ENCODE measurements around the gene EGFR. TPM values are rescaled to one million over a fixed set of nuclear protein-coding genes. Genes with fewer than 3 reads are reported as not detected.

Gene EGFR
- total and polyA plus RNA-seq, 2 donors (not counting 1 experiment from before 2014, with no cell fraction given), result 55.3 to 62.8 TPM

DNA sequence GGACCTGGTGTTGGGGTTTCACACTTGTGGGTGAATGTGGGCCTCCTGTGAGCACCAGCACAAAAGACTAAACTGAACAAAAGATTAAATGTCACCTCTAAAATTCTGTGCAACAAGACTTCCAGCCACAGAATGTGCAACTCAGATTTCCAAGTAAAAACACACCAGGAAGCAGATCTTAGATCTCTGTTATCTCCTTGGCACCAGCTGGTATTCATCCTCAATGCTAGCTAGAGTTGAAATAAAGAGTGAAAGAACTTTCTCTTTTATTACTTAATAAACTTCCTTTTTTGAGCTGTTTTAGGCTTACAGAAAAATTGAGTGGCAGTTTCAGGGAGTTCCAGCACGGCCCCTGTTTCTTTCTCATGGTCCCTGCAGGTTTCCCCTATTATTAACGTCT is 40.2 kb downstream of the EGFR start:
- TF ChIP-seq EZH2 (IDR thresholded peaks at IDR 0.05; ENCODE audit: low read length, missing control alignments), result no peak
- TF ChIP-seq, protein P1, sequence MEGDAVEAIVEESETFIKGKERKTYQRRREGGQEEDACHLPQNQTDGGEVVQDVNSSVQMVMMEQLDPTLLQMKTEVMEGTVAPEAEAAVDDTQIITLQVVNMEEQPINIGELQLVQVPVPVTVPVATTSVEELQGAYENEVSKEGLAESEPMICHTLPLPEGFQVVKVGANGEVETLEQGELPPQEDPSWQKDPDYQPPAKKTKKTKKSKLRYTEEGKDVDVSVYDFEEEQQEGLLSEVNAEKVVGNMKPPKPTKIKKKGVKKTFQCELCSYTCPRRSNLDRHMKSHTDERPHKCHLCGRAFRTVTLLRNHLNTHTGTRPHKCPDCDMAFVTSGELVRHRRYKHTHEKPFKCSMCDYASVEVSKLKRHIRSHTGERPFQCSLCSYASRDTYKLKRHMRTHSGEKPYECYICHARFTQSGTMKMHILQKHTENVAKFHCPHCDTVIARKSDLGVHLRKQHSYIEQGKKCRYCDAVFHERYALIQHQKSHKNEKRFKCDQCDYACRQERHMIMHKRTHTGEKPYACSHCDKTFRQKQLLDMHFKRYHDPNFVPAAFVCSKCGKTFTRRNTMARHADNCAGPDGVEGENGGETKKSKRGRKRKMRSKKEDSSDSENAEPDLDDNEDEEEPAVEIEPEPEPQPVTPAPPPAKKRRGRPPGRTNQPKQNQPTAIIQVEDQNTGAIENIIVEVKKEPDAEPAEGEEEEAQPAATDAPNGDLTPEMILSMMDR (conservative IDR thresholded peaks at IDR 0.05 in 1 of 2, IDR thresholded peaks at IDR 0.05 in 1 of 2; ENCODE audit: low read depth in 1 of 2, low read length in 2 of 2), result no peak
- Histone ChIP-seq H2AFZ (ENCODE audit: low read length) (no peak overlapping the region), H3K4me3 (replicated peaks in 1 of 4; ENCODE audit: control extremely low read depth in 1 of 4, insufficient read depth in 1 of 4, low read depth in 3 of 4, low read length in 4 of 4) (no peak overlapping the region), H3K9ac (ENCODE audit: insufficient read depth, low read length) (no peak overlapping the region), H3K9me3 (ENCODE audit: control insufficient read depth, insufficient read depth, low read depth, low read length) (no peaks in the 10 kb centered on the region), H3K79me2 (ENCODE audit: control insufficient read depth, insufficient read depth, low read length) (peaks cover 88% of the 10 kb centered on the region), H3K4me2 (ENCODE audit: extremely low read depth, insufficient read depth, low read length) (no peak overlapping the region), H3K27ac (ENCODE audit: insufficient read depth, low read length) (no peak overlapping the region), H4K20me1 (ENCODE audit: control insufficient read depth, extremely low read depth, insufficient read depth, low read length) (no peaks in the 10 kb centered on the region), H3K4me1 (ENCODE audit: control insufficient read depth, extremely low read depth, insufficient read depth, low read length) (peaks cover 41% of the 10 kb centered on the region), H3K27me3 (ENCODE audit: control insufficient read depth, insufficient read depth, low read length) (no peaks in the 10 kb centered on the region), H3K36me3 (ENCODE audit: control insufficient read depth, insufficient read depth, low read length) (no peaks in the 10 kb centered on the region)
- DNase-seq (ENCODE audit: low read depth in 2 of 2), result no peak

DNA sequence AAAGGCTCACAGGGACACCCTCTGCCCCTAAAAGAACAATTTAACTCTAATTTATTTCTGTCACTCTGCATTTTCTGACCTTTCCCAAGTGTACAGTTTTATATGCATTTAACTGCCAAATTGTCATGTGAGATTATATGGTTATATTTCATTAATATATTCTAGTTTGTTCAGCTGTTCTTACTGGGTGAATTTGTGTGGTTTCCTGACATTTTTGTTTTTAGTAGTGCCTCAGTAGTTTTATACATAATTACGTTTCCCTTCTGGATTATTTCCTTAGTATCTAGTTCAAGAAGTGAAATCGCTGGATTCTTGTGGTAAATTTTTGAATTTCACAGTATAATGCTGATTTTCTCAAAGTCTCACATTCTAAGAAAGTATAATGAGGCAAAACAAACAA is 41.3 kb downstream of the EGFR start:
- H3K36me3 ChIP-seq (ENCODE audit: control insufficient read depth, insufficient read depth, low read length), result no peaks in the 10 kb centered on the region
- no peak overlapping the region for H3K9ac ChIP-seq (ENCODE audit: insufficient read depth, low read length)
- H3K27ac ChIP-seq (ENCODE audit: insufficient read depth, low read length), result peak overlapping the region; percentile 70
- no peaks in the 10 kb centered on the region for H4K20me1 ChIP-seq (ENCODE audit: control insufficient read depth, extremely low read depth, insufficient read depth, low read length)
- no peak overlapping the region for H3K4me3 ChIP-seq (replicated peaks in 1 of 4; ENCODE audit: control extremely low read depth in 1 of 4, insufficient read depth in 1 of 4, low read depth in 3 of 4, low read length in 4 of 4)
- no peak overlapping the region for H2AFZ ChIP-seq (ENCODE audit: low read length)
- H3K79me2 ChIP-seq (ENCODE audit: control insufficient read depth, insufficient read depth, low read length), result peaks cover 79% of the 10 kb centered on the region
- H3K4me1 ChIP-seq (ENCODE audit: control insufficient read depth, extremely low read depth, insufficient read depth, low read length), result peaks cover 43% of the 10 kb centered on the region
- no peak for TF ChIP-seq EZH2 (IDR thresholded peaks at IDR 0.05; ENCODE audit: low read length, missing control alignments)
- TF ChIP-seq, protein P1 (conservative IDR thresholded peaks at IDR 0.05 in 1 of 2, IDR thresholded peaks at IDR 0.05 in 1 of 2; ENCODE audit: low read depth in 1 of 2, low read length in 2 of 2), result no peak
- DNase-seq (ENCODE audit: low read depth in 2 of 2), result no peak
- no peaks in the 10 kb centered on the region for H3K9me3 ChIP-seq (ENCODE audit: control insufficient read depth, insufficient read depth, low read depth, low read length)
- no peak overlapping the region for H3K4me2 ChIP-seq (ENCODE audit: extremely low read depth, insufficient read depth, low read length)
- no peaks in the 10 kb centered on the region for H3K27me3 ChIP-seq (ENCODE audit: control insufficient read depth, insufficient read depth, low read length)

DNA sequence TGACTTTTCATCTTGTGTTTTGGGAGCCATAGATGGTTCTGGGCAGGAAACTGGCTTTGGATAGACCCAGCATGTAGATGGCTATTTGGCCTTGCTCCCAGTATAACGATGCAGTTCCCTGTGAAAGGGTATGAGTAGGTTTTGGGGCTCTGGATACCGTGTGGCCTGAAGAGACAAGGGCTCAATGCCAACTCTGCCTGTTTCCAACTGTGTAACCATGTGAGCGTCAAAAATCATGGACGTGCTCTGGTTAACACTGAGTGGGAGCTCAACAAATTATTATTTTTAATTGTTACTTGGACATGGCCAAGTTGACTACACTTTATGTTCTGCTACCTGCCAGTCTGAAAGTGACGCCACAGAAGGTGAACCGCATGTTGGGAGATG is 41.8 kb downstream of the EGFR start:
- Histone ChIP-seq H3K36me3 (ENCODE audit: control insufficient read depth, insufficient read depth, low read length) (no peaks in the 10 kb centered on the region), H3K27ac (ENCODE audit: insufficient read depth, low read length) (peak overlapping the region; percentile 70), H3K79me2 (ENCODE audit: control insufficient read depth, insufficient read depth, low read length) (peaks cover 74% of the 10 kb centered on the region), H2AFZ (ENCODE audit: low read length) (no peak overlapping the region), H3K4me3 (replicated peaks in 1 of 4; ENCODE audit: control extremely low read depth in 1 of 4, insufficient read depth in 1 of 4, low read depth in 3 of 4, low read length in 4 of 4) (no peak overlapping the region), H3K27me3 (ENCODE audit: control insufficient read depth, insufficient read depth, low read length) (no peaks in the 10 kb centered on the region), H4K20me1 (ENCODE audit: control insufficient read depth, extremely low read depth, insufficient read depth, low read length) (no peaks in the 10 kb centered on the region), H3K9ac (ENCODE audit: insufficient read depth, low read length) (no peak overlapping the region), H3K4me2 (ENCODE audit: extremely low read depth, insufficient read depth, low read length) (no peak overlapping the region), H3K9me3 (ENCODE audit: control insufficient read depth, insufficient read depth, low read depth, low read length) (no peaks in the 10 kb centered on the region), H3K4me1 (ENCODE audit: control insufficient read depth, extremely low read depth, insufficient read depth, low read length) (peaks cover 39% of the 10 kb centered on the region)
- TF ChIP-seq, protein P1 (conservative IDR thresholded peaks at IDR 0.05 in 1 of 2, IDR thresholded peaks at IDR 0.05 in 1 of 2; ENCODE audit: low read depth in 1 of 2, low read length in 2 of 2), result no peak
- TF ChIP-seq EZH2 (IDR thresholded peaks at IDR 0.05; ENCODE audit: low read length, missing control alignments), result no peak
- no peak for DNase-seq (ENCODE audit: low read depth in 2 of 2)

Data from fibroblast of lung (primary cell).